ENCODE data around the gene ARL15.

The ARL15 gene

DNA sequence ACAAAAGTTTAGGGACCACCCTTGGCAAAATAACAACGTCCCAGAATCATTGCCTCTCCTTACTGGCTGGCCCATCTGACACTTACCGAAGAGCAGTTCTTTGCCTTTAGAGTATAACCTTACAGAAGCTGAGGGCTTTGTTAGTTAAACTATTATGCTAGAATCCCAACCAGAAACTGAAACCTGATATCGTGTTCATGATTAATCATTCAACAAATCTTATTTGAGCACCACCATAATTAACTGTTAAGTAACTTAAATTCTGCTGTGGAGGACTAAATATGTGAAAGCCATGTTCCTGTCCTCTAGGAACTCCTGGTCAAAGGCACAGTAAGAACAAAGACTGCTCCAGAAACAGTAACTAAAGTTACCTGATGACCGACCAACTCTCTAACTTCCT is 104.9 kb downstream of the ARL15 start:
- no peak for DNase-seq (ENCODE audit: low spot score)

DNA sequence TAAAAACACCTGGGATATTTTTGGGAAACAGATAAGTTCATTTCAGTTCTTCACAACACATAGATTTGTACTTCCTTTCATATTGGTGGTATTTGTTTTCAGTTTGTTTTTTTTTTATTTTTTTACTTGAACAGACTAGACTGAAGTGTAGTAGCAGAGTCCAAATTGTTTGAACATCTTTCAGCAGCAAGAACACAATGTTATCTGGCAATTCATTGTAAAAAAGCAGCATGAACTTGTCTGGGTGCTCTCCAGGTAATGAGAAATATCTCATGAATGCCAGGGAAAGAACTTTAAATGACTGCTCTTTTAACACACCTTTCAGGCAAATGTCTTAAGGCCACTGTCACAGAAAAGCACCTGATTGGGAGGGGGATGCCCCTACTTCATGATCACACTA is 113.4 kb downstream of the ARL15 start:
- DNase-seq (ENCODE audit: low spot score) = no peak

DNA sequence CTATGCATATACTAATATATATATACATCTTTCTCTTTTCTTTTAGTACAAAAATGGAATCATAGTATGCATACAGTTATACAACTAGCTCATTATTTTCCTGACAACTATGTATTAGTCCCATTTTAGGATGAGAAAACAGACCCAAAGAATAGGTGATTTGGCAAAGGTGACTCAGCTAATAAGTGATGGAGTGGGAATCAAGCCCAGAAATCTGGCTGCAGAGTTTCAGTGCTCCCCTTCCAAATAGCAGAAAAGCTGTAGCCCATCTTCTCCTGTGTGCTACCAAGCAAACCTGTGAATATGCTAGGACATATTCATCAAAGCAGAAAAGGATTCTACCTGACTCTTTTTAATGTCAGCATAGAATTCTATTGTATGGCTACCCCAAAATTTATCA is 114.7 kb downstream of the ARL15 start:
- DNase-seq (ENCODE audit: low spot score) = no peak

DNA sequence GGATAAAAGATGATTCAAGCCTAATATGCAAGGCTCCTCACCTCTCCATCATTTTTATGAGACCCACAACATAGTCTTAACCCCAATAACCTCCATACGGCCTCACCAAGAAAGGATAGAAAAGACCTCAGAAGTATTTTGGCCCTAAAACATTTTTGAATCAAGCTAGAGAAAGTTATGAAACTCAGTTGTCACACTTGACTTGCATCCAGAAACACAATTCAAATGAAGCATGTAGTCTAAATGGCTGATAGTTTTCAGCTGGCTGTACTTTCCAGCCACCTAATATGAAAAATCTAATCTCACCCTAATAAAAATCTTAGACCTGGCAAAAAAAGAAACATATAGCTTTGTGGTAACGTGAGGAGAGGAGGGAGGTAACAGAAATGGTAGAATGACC is 116.1 kb downstream of the ARL15 start:
- DNase-seq (ENCODE audit: low spot score) = no peak

DNA sequence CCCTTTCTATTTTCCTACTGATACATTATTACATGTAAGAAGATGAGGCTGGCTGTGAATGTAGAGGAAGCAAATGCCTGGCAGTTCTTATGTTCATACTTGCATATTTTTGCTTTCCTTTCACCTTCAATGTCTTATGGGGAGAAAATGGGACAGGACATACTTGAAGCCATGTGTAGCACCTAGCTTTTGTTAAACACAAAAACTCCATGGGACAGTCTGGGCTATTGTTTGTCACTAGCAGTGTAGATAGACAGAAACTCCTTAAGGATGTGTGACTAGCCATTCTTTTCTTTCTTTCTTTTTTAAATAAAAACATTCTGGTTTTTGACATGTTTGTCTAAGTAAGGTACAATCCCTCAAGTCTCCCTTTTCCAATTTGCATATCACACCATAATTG is 122.7 kb downstream of the ARL15 start:
- DNase-seq (ENCODE audit: low spot score) = no peak

DNA sequence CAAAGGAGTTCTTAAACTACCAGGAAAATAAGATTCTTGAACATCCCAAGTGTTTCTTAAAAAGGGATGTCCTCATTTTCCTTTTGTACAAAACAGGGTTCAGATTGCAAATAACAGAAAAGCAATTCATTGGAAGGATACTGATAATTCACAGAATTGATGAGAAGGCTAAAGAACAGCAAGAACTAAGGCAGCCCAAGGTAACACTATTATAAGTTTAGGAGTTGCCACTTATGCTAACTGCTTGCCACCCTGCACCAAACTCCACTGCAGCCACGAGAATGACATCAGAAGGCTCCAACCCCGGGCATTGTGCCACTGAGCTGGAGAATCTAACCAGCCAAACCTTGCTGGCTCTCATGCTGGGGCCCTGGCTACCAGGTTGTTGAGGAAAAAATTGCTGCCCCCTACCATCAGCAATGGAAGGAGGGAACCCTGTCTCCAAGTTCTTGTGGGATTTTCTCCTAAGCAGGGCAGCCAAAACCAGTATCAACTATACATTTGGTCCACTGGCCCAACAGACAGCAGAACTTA is 123.4 kb downstream of the ARL15 start:
- DNase-seq (ENCODE audit: low spot score) = no peak

DNA sequence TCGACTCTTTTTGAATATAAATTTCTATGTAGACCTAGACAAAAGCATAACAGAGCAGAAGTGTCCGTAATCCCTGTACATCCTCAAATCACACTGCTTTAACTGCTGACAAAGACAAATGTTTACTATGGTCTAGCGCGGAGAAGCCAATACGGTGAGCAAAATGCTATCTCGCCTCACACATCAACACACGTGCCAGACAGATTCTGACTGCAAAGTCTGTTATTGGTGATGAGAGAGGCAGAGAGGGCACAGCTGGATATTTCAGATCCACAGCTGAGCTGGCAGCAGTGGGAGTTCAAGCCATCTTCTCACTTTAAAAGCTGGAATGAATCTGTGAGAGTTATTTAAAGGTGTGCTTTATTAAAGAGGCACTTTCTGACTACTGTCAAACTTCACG is 124.3 kb downstream of the ARL15 start:
- DNase-seq (ENCODE audit: low spot score) = no peak

DNA sequence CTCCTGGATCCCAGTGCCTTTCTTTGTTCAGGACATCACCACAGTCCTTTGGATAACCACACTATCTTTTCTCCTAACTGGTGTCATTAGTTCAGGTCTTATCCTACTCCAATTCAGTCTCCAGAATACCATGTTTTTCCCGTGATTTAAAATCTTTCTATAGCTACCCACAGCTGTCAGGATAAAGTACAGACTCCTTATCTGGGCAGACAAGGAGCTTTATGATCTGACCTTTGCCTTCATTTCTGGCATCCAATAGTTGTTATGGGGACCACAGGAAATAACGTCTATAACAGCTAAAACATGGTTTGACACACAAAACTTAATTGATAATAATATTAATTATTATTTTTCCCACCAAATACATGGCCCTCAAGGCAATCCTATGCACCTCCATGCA is 125.6 kb downstream of the ARL15 start:
- DNase-seq (ENCODE audit: low spot score) = no peak

DNA sequence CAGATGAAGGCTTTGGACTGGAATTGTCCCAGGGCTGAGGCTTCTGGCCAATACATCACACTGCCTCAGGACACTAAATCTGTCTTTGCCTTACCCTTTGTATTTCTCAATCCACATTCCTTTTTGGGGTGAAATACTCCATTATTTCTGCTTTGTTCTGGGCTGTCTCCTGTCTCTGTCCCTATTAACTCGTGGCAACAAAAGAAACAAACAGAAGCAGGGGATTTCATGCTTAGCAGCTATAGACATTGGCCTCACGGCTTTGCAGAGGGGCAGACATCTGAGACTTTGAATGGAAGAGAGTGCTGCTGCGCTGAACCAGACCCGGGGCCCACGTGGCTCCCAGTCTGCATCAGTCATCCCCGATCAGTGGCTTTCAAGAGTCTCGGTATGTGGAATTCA is 129.7 kb downstream of the ARL15 start:
- DNase-seq (ENCODE audit: low spot score) = peak; percentile 77

DNA sequence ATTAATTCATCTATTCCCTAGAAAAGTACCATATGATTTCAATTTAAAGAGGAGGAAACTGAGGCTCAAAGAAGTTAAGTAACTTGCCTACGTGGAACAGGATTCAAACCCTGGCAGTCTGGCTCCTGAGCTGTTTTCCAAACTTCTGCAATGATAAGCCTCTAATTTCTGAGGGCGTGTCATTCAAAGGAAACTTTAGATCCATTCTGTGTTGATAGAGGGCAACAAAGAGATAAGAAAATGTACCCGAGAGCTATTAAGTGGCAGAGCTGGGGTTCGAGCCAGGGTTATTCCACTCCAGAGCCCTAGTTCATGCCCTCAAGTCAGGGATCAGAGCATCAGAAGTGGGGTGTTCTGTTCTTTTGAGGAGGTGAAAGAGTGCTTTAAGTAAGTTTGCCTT is 131.4 kb downstream of the ARL15 start:
- no peak for DNase-seq (ENCODE audit: low spot score)

DNA sequence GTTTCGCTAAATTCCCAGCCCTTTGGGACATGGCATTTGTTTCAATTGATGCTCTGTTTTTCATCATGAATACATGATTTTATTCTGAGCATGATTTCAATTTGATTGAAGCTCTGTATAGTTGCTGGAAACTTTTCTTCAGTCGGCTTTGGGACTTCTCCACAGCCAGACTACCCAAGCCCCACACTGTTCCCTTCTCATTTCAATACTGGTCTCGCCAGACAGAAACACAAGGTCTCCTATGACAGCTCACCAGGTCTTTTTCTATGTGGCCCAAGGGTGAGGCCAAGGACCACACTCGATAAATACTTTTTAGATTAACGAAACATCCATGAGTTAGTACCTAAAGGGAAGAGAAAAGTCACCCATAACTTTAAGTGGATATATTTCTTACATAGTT is 132.2 kb downstream of the ARL15 start:
- no peak for DNase-seq (ENCODE audit: low spot score)

DNA sequence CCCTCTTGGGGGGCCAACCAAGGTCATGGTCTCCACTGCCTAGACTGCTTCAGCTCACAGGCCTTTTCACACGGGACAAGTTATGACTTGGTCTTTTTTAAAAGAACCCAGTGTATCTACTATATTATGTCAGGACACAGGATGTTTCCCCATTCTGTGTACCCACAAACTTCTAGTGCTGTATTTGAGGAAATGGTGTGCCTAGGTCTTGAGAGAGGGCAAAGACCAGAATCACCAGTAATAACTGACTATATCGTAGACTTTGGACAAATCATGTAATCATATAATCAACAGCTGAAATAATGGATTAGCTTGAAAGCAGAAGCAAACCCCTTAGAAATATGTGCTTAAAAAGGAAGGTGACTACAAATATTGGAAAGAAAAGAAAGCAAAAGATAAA is 133.3 kb downstream of the ARL15 start:
- DNase-seq (ENCODE audit: low spot score) = no peak

DNA sequence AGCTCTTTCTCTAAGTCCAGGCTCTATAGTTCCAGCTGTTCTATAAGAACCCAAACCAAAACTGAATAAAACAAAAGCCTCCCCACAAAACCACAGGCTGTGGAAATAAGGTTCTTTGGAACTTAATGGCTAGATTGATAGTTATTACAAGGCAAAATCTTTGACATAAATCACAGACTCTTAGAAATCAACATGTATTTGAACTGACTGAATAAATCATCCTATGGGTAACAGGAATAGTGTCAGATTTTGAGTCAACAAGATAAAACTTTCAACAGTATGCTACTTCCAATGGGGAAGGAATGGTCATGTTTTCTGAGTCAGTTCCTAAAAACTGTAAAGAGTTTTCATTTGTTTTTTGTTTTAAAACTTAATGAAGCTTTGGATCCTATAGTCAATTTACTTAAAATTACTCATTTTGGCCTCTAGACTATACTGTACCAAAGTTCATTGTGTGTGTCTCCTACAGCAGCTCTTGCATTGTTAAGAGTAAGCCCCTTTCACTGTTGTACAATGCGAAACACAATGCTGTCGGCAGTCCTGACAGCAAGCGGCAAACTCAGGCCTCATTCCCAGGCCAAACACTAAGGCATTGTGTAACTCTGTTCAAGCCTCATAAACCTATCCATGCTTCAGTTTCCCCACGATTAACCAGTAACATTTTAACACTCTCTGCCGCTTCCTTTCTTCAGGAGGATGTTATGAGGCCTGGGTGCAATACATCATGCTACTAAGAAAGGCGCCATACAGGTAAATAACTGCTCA is 134.1 kb downstream of the ARL15 start:
- DNase-seq (ENCODE audit: low spot score) = peak; percentile 42

DNA sequence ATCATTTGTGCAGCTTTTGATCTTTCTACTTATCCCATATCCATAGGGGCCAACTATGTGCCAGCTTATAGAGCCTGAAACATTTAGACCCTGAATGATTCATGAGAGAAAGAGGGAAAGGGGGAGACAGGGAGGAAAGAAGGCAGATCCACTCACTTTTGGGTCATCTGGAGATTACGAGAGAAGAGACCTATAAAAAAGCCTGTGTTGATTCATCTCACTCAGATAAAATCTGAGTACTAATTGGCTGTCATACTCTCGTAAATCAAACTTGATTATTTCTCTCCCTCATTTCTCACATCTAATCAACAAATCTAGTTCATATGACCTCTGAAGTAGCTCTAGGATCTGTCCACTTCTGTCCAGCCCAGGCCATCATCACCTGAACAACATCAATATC is 137.1 kb downstream of the ARL15 start:
- no peak for DNase-seq (ENCODE audit: low spot score)

DNA sequence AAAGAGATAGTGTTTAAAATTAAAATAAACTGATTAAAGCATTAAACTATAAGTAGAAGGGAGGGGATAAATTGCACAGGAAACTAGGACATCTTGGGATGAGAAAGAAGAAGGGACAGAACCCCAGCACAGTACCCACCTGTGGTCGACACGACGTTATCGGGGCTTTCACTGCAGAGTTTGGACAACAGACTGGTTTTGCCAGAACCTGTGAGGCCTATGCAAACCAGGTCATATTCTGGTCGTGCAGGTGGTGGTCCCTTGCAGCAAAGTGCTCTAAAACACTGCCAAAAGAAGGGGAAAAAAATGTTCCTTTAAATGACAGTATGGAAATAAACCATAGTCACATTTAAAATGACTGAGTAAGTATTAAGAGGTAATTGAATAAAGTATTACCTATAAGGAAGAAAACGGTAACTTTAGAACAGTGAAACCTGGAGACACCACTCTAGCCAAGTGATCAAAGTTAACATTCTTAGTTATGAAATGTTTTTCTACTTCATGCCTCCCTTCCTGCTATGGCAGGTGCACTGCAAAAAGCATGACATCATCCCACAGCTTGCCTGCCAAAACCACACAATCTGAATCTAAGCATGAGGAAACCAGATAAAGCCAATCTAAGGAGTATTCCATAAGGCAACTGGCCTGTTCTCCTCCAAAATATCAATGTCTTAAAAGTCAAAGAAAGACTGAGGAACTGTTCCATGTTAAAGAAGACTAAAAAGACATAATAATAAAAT is 138.6 kb downstream of the ARL15 start:
- DNase-seq (ENCODE audit: low spot score) = no peak

DNA sequence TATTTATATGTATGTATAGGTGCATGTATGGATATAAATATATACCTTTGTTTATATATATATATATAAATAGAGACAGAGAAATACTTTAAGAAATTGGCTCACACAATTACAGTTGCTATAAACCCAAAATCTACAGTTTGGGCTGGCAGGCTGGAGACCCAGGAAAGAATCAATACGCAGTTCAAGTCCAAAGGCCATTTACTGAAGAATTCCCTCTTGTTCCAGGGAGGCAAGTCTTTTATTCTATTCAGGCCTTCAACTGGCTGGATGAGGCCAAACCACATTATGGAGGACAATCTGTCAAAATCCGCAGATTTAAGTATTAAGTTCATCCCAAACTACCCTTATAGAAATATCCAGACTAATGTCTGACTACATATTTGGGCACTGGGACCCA is 144.7 kb downstream of the ARL15 start:
- no peak for DNase-seq (ENCODE audit: low spot score)

DNA sequence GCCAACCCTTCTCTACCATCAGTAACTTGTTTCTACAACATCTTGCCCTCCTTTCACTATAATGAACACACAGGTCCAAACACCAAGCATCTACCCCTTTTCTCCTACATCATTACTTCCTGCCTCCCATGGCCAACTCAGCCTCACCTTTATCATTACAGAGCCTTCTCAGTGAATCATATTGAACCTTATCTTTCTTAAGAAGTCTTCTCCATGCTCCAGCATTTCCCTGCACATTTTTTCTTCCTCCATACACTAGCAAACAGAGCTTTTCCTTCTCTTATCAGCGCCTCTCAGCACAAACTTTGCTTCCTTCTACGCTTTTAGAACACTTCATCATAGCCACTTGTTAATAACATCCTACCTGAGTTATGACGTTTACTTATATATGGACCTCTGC is 148.2 kb downstream of the ARL15 start:
- no peak for DNase-seq (ENCODE audit: low spot score)

DNA sequence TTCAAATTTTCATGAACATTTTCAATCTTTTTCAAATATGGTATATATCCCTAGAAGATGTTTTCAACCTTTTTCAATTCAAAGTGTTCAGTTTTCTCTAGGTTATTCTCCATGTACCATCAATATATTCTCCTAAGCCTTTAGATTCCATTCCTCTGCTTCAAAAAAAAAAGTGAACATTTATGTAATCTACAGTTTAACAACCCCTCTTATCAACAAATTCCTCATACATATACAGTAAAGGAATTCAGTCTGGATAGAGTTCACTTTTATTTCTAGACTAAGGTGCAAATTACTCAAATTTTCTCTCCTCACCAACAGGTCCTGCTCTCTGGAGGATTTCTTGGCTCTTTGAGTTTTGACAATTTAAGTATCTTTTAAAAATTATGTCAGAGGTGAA is 150.0 kb downstream of the ARL15 start:
- no peak for DNase-seq (ENCODE audit: low spot score)

DNA sequence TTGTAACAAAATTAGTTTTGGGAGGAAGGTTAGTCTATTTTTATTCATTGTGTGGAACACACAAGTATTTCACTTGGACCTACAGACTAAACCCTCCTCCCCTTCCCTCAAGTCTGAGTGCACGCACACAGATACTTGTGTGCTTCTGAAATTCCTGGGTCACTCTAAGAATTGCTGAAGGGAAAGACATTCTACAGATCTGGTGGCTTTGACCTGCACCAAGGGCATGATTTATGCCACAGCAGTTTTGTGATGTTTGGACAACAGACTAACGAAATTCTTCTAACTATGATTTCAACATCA is 150.5 kb downstream of the ARL15 start:
- DNase-seq (ENCODE audit: low spot score) = peak; percentile 33

DNA sequence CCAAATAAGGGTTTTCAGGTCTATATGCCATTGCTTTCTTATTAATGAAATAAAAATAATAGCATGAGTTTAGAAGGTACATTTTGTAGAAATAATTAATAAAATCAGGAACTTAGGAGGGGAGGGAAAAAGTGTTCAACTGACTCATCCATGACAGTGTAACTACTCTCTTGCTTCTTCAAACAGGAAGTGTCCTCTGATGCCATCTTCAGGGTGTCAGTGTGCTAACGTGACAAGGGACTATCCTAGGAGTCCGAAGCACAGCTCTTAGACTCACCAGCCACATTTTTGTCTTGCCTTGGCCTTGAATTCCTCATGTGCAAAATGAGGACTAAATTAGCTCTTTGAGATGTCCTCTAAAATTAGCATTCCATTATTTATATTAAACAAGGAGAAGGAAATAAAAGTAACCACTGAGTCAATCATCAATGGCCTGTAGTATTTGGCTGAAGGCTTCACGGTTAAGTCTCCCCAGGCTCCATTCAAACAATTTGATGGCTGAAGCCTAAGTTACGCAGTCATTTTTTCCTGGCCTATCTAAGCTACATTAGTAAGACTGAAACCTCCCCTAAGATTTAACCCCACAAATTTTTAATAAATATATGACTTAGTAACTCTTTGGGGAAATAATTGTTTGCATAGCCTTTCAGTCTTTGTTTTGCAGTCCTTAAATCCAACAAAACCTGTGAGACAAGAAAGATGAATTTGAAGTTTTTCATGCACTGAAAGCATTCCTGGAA is 151.1 kb downstream of the ARL15 start:
- no peak for DNase-seq (ENCODE audit: low spot score)

DNA sequence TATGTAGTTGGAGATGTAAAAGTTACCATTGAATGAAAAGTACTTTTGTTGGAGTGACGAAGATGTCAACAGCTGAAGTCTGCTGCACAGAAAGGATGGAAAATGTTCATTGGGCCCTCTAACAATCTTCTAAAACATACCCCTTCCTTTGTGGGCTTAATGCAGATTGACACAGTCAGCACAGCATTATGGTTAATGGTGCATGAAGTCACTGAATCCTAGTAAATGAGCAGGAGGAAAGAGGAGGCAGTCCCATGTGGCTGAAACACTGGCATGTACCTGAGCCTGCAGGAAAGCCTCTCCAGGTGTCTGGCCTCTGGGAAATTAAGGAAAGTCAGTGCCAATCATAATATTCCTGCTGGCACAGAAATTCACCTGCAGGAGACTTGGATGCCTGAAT is 153.8 kb downstream of the ARL15 start:
- no peak for DNase-seq (ENCODE audit: low spot score)

DNA sequence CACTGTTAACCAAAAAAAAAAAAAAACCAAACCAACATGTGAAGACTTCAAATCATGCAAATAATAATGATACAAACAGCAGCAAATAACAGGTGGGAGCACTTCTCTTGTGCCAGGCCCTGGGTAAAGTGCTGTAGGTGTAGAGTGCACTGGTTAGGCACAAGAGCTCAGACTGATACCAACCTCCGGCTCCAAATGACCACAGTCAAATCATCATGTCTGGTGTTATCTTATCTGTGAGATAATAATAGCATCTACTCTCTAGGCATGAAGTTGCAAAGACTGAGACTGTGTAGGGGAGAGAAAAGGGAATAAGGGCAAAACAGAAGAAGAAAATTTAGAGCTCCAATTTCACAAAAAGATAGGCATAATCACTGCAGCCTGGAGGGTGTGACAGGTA is 159.5 kb downstream of the ARL15 start:
- DNase-seq (ENCODE audit: low spot score) = no peak

DNA sequence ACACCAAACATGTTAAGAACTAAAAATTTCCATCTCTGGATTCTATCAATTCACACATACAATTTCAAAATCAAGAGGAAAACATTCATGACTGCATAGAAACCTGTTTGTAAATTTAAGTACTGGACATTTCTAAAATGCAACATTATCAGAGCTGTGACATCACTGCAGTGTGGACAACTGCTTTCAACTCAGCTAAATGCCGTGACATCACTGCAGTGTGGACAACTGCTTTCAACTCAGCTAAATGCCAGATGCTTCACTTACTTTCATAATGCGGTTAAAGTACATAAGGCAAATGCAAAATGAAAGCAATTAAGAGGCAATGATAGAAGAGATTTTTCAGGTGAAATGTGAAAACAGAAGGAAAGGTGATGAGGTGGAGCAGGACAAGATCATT is 161.5 kb downstream of the ARL15 start:
- DNase-seq (ENCODE audit: low spot score) = no peak

All from GM03348 (cell line).